ENCODE data around the gene DMTF1. TPM values are rescaled to one million over a fixed set of nuclear protein-coding genes. Genes with fewer than 3 reads are reported as not detected.
A peak's percentile ranks its signal among the peaks of the same experiment; 100 is the strongest.

DMTF1 gene
- total and polyA plus RNA-seq, 9 of the 15 experiments (the other 6 are each of a cell fraction or from before 2014, with no cell fraction given) = 25.7 to 208 (median 74.7) TPM

DNA sequence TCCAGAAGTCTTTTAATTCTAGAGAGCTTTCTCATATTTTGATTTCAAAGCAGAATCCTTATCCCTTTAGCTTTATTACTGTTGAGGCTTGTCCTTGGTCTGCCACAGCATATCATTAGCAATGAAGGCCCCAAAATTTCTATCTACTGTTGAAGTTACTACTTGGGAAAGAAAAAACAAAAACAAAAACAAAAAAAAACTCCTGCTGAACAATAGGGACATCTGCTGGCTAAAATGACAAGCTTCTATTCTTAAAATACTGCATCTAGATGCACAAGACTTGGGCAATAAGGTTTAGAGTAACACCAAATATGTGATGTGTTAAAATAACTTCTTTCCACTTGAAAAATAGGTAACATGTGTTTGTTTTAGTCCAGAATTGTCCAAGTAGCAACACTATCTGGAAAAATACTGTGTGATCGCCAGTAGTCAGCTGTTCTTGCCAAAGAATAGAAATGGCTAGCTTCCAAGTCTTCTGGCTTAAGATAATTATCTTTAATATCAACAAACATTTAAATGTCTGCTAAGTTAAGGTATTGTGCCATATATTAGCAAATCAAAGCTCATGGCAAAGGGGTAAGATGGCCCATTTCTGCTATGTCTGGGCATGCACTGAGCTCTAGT lies 3.8 kb upstream of the DMTF1 start (continued):
- TF ChIP-seq TSHZ1 (CRISPR knock-in tag; IDR thresholded peaks at IDR 0.05) (no peak), ZNF785 (CRISPR knock-in tag; IDR thresholded peaks at IDR 0.05) (no peak), NBN (IDR thresholded peaks at IDR 0.05; ENCODE audit: low read depth) (0 out of 2 replicates have a peak, but pooled peaks have one; percentile 37), ZNF507 (tag; conservative IDR thresholded peaks at IDR 0.05) (no peak), BRD9 (IDR thresholded peaks at IDR 0.05; ENCODE audit: low read depth, partially characterized antibody) (peak; percentile 42), CEBPG (CRISPR knock-in tag; IDR thresholded peaks at IDR 0.05) (no peak), CEBPG (tag; conservative IDR thresholded peaks at IDR 0.05 in 1 of 2, IDR thresholded peaks at IDR 0.05 in 1 of 2) (peak; percentile 33 to 87; a peak in 2 of 4 replicates), IRF9 (tag; IDR thresholded peaks at IDR 0.05) (no peak), IRF2 (CRISPR knock-in tag; IDR thresholded peaks at IDR 0.05) (no peak), THAP12 (CRISPR knock-in tag; IDR thresholded peaks at IDR 0.05) (no peak)
- TF ChIP-seq, protein P1, sequence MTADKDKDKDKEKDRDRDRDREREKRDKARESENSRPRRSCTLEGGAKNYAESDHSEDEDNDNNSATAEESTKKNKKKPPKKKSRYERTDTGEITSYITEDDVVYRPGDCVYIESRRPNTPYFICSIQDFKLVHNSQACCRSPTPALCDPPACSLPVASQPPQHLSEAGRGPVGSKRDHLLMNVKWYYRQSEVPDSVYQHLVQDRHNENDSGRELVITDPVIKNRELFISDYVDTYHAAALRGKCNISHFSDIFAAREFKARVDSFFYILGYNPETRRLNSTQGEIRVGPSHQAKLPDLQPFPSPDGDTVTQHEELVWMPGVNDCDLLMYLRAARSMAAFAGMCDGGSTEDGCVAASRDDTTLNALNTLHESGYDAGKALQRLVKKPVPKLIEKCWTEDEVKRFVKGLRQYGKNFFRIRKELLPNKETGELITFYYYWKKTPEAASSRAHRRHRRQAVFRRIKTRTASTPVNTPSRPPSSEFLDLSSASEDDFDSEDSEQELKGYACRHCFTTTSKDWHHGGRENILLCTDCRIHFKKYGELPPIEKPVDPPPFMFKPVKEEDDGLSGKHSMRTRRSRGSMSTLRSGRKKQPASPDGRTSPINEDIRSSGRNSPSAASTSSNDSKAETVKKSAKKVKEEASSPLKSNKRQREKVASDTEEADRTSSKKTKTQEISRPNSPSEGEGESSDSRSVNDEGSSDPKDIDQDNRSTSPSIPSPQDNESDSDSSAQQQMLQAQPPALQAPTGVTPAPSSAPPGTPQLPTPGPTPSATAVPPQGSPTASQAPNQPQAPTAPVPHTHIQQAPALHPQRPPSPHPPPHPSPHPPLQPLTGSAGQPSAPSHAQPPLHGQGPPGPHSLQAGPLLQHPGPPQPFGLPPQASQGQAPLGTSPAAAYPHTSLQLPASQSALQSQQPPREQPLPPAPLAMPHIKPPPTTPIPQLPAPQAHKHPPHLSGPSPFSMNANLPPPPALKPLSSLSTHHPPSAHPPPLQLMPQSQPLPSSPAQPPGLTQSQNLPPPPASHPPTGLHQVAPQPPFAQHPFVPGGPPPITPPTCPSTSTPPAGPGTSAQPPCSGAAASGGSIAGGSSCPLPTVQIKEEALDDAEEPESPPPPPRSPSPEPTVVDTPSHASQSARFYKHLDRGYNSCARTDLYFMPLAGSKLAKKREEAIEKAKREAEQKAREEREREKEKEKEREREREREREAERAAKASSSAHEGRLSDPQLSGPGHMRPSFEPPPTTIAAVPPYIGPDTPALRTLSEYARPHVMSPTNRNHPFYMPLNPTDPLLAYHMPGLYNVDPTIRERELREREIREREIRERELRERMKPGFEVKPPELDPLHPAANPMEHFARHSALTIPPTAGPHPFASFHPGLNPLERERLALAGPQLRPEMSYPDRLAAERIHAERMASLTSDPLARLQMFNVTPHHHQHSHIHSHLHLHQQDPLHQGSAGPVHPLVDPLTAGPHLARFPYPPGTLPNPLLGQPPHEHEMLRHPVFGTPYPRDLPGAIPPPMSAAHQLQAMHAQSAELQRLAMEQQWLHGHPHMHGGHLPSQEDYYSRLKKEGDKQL (CRISPR knock-in tag; IDR thresholded peaks at IDR 0.05; ENCODE audit: borderline replicate concordance) = no peak
- TF ChIP-seq, protein P2, sequence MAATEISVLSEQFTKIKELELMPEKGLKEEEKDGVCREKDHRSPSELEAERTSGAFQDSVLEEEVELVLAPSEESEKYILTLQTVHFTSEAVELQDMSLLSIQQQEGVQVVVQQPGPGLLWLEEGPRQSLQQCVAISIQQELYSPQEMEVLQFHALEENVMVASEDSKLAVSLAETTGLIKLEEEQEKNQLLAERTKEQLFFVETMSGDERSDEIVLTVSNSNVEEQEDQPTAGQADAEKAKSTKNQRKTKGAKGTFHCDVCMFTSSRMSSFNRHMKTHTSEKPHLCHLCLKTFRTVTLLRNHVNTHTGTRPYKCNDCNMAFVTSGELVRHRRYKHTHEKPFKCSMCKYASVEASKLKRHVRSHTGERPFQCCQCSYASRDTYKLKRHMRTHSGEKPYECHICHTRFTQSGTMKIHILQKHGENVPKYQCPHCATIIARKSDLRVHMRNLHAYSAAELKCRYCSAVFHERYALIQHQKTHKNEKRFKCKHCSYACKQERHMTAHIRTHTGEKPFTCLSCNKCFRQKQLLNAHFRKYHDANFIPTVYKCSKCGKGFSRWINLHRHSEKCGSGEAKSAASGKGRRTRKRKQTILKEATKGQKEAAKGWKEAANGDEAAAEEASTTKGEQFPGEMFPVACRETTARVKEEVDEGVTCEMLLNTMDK (IDR thresholded peaks at IDR 0.05; ENCODE audit: borderline replicate concordance, insufficient read depth, low read depth, low read length, poor library complexity, severe bottlenecking) = no peak

Data from K562 (cell line).